Measurements from ENCODE around the gene C1QTNF8.

GRCh38 chr16:1125471-1125870, 29.4 kb upstream of the C1QTNF8 start:
- no peak for TF ChIP-seq CTCF (conservative IDR thresholded peaks at IDR 0.05 in 1 of 2, IDR thresholded peaks at IDR 0.05 in 1 of 2; ENCODE audit: extremely low read depth in 1 of 2, insufficient read depth in 1 of 2, low read depth in 1 of 2, low read length in 2 of 2)
- no peak for TF ChIP-seq EZH2 (IDR thresholded peaks at IDR 0.05; ENCODE audit: borderline replicate concordance, low read length)

Data from mammary epithelial cell (primary cell).